HL-60 (cell line): ENCODE measurements around the gene DOCK9.

Source experiments
- CTCF ChIP-seq: IDR thresholded peaks from one replicate; pipeline ENCODE4 v1.5.1; 2011; ENCODE audit warnings: low read length, control low read depth, inconsistent platforms; ENCODE audit not compliant: insufficient read depth
- SPI1 ChIP-seq: IDR thresholded peaks from 2 replicates; pipeline ENCODE4 v1.6.1; 2012; ENCODE audit warnings: low read depth, mild to moderate bottlenecking, borderline replicate concordance

GRCh38 chr13:98984983-98985382 is 7.1 kb upstream of the DOCK9 start:
- no peak for TF ChIP-seq CTCF
- TF ChIP-seq SPI1, result no peak
